Activated CD4-positive, alpha-beta T cell treated with anti-CD3 and anti-CD28 coated beads, Interleukin-2, amount 10 ng/mL, durations not matched to agents 24 days and 14 days (primary cell): ENCODE measurements around the gene FBXO4. TPM values are rescaled to one million over a fixed set of nuclear protein-coding genes. Genes with fewer than 3 reads are reported as not detected.
"Not testable (repeated sequence)": the region's sequence is repeated elsewhere in the genome, so short reads cannot be mapped to it uniquely, and the experiment has no call there.

Source experiments
- DNase-seq: peaks from one replicate; pipeline ENCODE4 v3.0.0; 2022
- H3K27ac Mint-ChIP-seq: one replicate; pipeline ENCODE4 v1.8.0; 2022; ENCODE audit warnings: mild to moderate bottlenecking, mixed read lengths
- H3K27me3 Mint-ChIP-seq: one replicate; pipeline ENCODE4 v1.8.0; 2022; ENCODE audit warnings: mixed read lengths
- H3K36me3 Mint-ChIP-seq: one replicate; pipeline ENCODE4 v1.8.0; 2022; ENCODE audit warnings: low read depth, mild to moderate bottlenecking, mixed read lengths
- H3K4me1 Mint-ChIP-seq: one replicate; pipeline ENCODE4 v1.8.0; 2021; ENCODE audit warnings: mixed read lengths
- H3K4me3 Mint-ChIP-seq: one replicate; pipeline ENCODE4 v1.8.0; 2022; ENCODE audit warnings: mild to moderate bottlenecking, moderate library complexity, mixed read lengths
- H3K9me3 Mint-ChIP-seq: one replicate; pipeline ENCODE4 v1.8.0; 2021; ENCODE audit warnings: mixed read lengths
- intact Hi-C: fragments of 100-400 bp; cut with micrococcal nuclease; formaldehyde crosslinking; loops from one replicate; pipeline ENCODE4 v1.15.1; 2023
- total RNA-seq: library from RNA; stranded (reverse); gene quantifications from 2 replicates; pipeline ENCODE4 v1.2.3, GENCODE V29; 2022

FBXO4 gene
- total RNA-seq, 1 donor from 2014 or later, result 16.8 TPM

GRCh38 chr5:41945332-41945955 is 20.4 kb downstream of the FBXO4 start:
- H3K4me1 Mint-ChIP-seq, intact Hi-C loops, H3K27me3 Mint-ChIP-seq, DNase-seq, H3K27ac Mint-ChIP-seq, H3K4me3 Mint-ChIP-seq, H3K36me3 Mint-ChIP-seq, H3K9me3 Mint-ChIP-seq: not testable (repeated sequence)

- H3K27me3 Mint-ChIP-seq, result peaks cover 5% of the 10 kb centered on the region
- no peak overlapping the region for H3K4me3 Mint-ChIP-seq
- no peaks in the 10 kb centered on the region for H3K4me1 Mint-ChIP-seq
- peaks cover 4% of the 10 kb centered on the region for H3K9me3 Mint-ChIP-seq
- intact Hi-C loops, result no loop called here
- H3K27ac Mint-ChIP-seq, result no peak overlapping the region
- no peaks in the 10 kb centered on the region for H3K36me3 Mint-ChIP-seq
- no peak for DNase-seq
Observed at GRCh38 chr5:41951224-41951623, 26.1 kb downstream of the FBXO4 start.

- Mint-ChIP-seq H3K36me3 (no peaks in the 10 kb centered on the region), H3K4me3 (no peak overlapping the region), H3K27me3 (peaks cover 2% of the 10 kb centered on the region), H3K4me1 (no peaks in the 10 kb centered on the region), H3K27ac (no peak overlapping the region), H3K9me3 (peaks cover 12% of the 10 kb centered on the region)
- intact Hi-C loops, result no loop called here
- DNase-seq, result no peak
Observed at GRCh38 chr5:41954286-41954685, 29.2 kb downstream of the FBXO4 start.

GRCh38 chr5:41955432-41956024 is 30.4 kb downstream of the FBXO4 start:
- Mint-ChIP-seq H3K9me3 (peaks cover 17% of the 10 kb centered on the region), H3K27me3 (no peaks in the 10 kb centered on the region), H3K36me3 (no peaks in the 10 kb centered on the region), H3K4me1 (no peaks in the 10 kb centered on the region), H3K4me3 (no peak overlapping the region), H3K27ac (no peak overlapping the region)
- DNase-seq, result no peak
- intact Hi-C loops, result no loop called here

- no peaks in the 10 kb centered on the region for H3K4me1 Mint-ChIP-seq
- DNase-seq, result no peak
- intact Hi-C loops, result no loop called here
- no peak overlapping the region for H3K4me3 Mint-ChIP-seq
- peaks cover 18% of the 10 kb centered on the region for H3K9me3 Mint-ChIP-seq
- H3K27ac Mint-ChIP-seq, result no peak overlapping the region
- no peaks in the 10 kb centered on the region for H3K27me3 Mint-ChIP-seq
- H3K36me3 Mint-ChIP-seq, result no peaks in the 10 kb centered on the region
Observed at GRCh38 chr5:41956943-41957342, 31.9 kb downstream of the FBXO4 start.

- DNase-seq, result no peak
- Mint-ChIP-seq H3K36me3 (no peaks in the 10 kb centered on the region), H3K9me3 (peaks cover 25% of the 10 kb centered on the region), H3K4me3 (no peak overlapping the region), H3K27me3 (no peaks in the 10 kb centered on the region), H3K27ac (no peak overlapping the region), H3K4me1 (no peaks in the 10 kb centered on the region)
- intact Hi-C loops, result no loop called here
Observed at GRCh38 chr5:41960481-41960880, 35.4 kb downstream of the FBXO4 start.

GRCh38 chr5:41961736-41962135 is 36.7 kb downstream of the FBXO4 start:
- intact Hi-C loops, result no loop called here
- H3K36me3 Mint-ChIP-seq, result no peaks in the 10 kb centered on the region
- H3K4me1 Mint-ChIP-seq, result no peaks in the 10 kb centered on the region
- H3K4me3 Mint-ChIP-seq, result no peak overlapping the region
- DNase-seq, result no peak
- H3K9me3 Mint-ChIP-seq, result peaks cover 25% of the 10 kb centered on the region
- H3K27ac Mint-ChIP-seq, result no peak overlapping the region
- H3K27me3 Mint-ChIP-seq, result no peaks in the 10 kb centered on the region

- intact Hi-C loops, result no loop called here
- no peak for DNase-seq
- no peak overlapping the region for H3K4me3 Mint-ChIP-seq
- no peaks in the 10 kb centered on the region for H3K36me3 Mint-ChIP-seq
- H3K9me3 Mint-ChIP-seq, result peaks cover 25% of the 10 kb centered on the region
- H3K27ac Mint-ChIP-seq, result no peak overlapping the region
- H3K27me3 Mint-ChIP-seq, result no peaks in the 10 kb centered on the region
- no peaks in the 10 kb centered on the region for H3K4me1 Mint-ChIP-seq
Observed at GRCh38 chr5:41962491-41962890, 37.4 kb downstream of the FBXO4 start.

- intact Hi-C loops, result no loop called here
- Mint-ChIP-seq H3K27ac (no peak overlapping the region), H3K27me3 (no peaks in the 10 kb centered on the region), H3K4me3 (no peak overlapping the region), H3K9me3 (peaks cover 7% of the 10 kb centered on the region), H3K36me3 (no peaks in the 10 kb centered on the region), H3K4me1 (no peaks in the 10 kb centered on the region)
- DNase-seq, result no peak
Observed at GRCh38 chr5:41966401-41967105, 41.5 kb downstream of the FBXO4 start.

- H3K27ac Mint-ChIP-seq, result no peak overlapping the region
- no peak overlapping the region for H3K4me3 Mint-ChIP-seq
- H3K9me3 Mint-ChIP-seq, result peaks cover 5% of the 10 kb centered on the region
- no peaks in the 10 kb centered on the region for H3K36me3 Mint-ChIP-seq
- peaks cover 2% of the 10 kb centered on the region for H3K27me3 Mint-ChIP-seq
- DNase-seq, result no peak
- intact Hi-C loops, result no loop called here
- no peaks in the 10 kb centered on the region for H3K4me1 Mint-ChIP-seq
Observed at GRCh38 chr5:41967401-41967800, 42.3 kb downstream of the FBXO4 start.

GRCh38 chr5:41968153-41968723 is 43.2 kb downstream of the FBXO4 start:
- H3K4me1 Mint-ChIP-seq, result no peaks in the 10 kb centered on the region
- intact Hi-C loops, result no loop called here
- no peak overlapping the region for H3K27ac Mint-ChIP-seq
- peaks cover 2% of the 10 kb centered on the region for H3K27me3 Mint-ChIP-seq
- no peak for DNase-seq
- H3K36me3 Mint-ChIP-seq, result no peaks in the 10 kb centered on the region
- H3K4me3 Mint-ChIP-seq, result no peak overlapping the region
- H3K9me3 Mint-ChIP-seq, result no peaks in the 10 kb centered on the region

GRCh38 chr5:41973087-41973486 is 48.0 kb downstream of the FBXO4 start:
- H3K4me3 Mint-ChIP-seq, result no peak overlapping the region
- no peaks in the 10 kb centered on the region for H3K4me1 Mint-ChIP-seq
- H3K27ac Mint-ChIP-seq, result no peak overlapping the region
- DNase-seq, result no peak
- H3K36me3 Mint-ChIP-seq, result no peaks in the 10 kb centered on the region
- H3K27me3 Mint-ChIP-seq, result peaks cover 5% of the 10 kb centered on the region
- intact Hi-C loops, result no loop called here
- H3K9me3 Mint-ChIP-seq, result no peaks in the 10 kb centered on the region

- Mint-ChIP-seq H3K4me3 (no peak overlapping the region), H3K9me3 (no peaks in the 10 kb centered on the region), H3K4me1 (no peaks in the 10 kb centered on the region), H3K36me3 (no peaks in the 10 kb centered on the region), H3K27me3 (peaks cover 5% of the 10 kb centered on the region), H3K27ac (no peak overlapping the region)
- DNase-seq, result no peak
- intact Hi-C loops, result no loop called here
Observed at GRCh38 chr5:41973887-41974286, 48.8 kb downstream of the FBXO4 start.

GRCh38 chr5:41978676-41979075 is 53.6 kb downstream of the FBXO4 start:
- peaks cover 3% of the 10 kb centered on the region for H3K27me3 Mint-ChIP-seq
- intact Hi-C loops, result no loop called here
- no peak overlapping the region for H3K4me3 Mint-ChIP-seq
- DNase-seq, result no peak
- no peaks in the 10 kb centered on the region for H3K4me1 Mint-ChIP-seq
- no peaks in the 10 kb centered on the region for H3K36me3 Mint-ChIP-seq
- no peaks in the 10 kb centered on the region for H3K9me3 Mint-ChIP-seq
- H3K27ac Mint-ChIP-seq, result no peak overlapping the region
